Measurements from ENCODE around the gene FAM227B.

DNA sequence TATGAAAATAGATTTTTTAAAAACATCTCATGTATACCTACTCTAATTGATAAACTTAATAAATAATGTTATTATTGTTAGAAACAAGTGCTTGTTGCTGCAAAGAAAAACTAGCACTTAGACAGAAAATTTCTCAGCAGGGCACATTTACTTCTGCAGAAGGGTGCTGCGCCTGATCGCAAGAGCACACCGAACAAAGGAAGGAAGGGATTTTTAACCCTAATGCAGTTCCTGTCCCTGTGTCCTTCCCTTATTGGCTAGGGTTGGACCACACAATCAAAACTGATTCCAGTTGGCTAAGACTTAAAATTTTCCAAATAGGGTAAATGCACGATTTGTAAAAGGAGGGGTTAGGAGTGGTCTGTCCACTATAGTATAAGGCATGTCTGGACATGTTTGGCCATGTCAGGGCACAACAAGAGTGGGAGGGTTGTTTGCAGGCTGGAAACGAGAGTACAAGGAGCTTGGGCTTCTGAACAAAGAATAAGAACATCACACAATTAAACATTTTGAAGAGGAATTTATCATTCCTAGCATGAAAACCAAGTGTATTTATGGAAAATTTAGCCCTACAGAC lies 4.9 kb upstream of the FAM227B start:
- TF ChIP-seq POLR2AphosphoS5 (IDR thresholded peaks at IDR 0.05; ENCODE audit: low read depth, low read length) (no peak), POLR2A (IDR thresholded peaks at IDR 0.05; ENCODE audit: low read depth, low read length) (no peak), TAF1 (IDR thresholded peaks at IDR 0.05; ENCODE audit: borderline replicate concordance, low read depth, low read length) (no peak)
